Measurements from ENCODE around the gene ROBO2. TPM values are rescaled to one million over a fixed set of nuclear protein-coding genes. Genes with fewer than 3 reads are reported as not detected.

The ROBO2 gene
- total and polyA plus RNA-seq, 11 donors, result 0.04 to 0.93 (median 0.06) TPM; not detected in 6

- WGBS, 4 donors, result 25 to 72% (median 33%) methylated on average over 1 of the region's 1 CpG
- H3K36me3 ChIP-seq, result no peaks in the 10 kb centered on the region
- H3K4me3 ChIP-seq, result no peak overlapping the region
- TF ChIP-seq POLR2A (IDR thresholded peaks at IDR 0.05), result no peak
- TF ChIP-seq, protein P1, sequence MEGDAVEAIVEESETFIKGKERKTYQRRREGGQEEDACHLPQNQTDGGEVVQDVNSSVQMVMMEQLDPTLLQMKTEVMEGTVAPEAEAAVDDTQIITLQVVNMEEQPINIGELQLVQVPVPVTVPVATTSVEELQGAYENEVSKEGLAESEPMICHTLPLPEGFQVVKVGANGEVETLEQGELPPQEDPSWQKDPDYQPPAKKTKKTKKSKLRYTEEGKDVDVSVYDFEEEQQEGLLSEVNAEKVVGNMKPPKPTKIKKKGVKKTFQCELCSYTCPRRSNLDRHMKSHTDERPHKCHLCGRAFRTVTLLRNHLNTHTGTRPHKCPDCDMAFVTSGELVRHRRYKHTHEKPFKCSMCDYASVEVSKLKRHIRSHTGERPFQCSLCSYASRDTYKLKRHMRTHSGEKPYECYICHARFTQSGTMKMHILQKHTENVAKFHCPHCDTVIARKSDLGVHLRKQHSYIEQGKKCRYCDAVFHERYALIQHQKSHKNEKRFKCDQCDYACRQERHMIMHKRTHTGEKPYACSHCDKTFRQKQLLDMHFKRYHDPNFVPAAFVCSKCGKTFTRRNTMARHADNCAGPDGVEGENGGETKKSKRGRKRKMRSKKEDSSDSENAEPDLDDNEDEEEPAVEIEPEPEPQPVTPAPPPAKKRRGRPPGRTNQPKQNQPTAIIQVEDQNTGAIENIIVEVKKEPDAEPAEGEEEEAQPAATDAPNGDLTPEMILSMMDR (IDR thresholded peaks at IDR 0.05), result no peak
- peaks cover 0 to 3% (median 0%) of the 10 kb centered on the region in 12 donors for H3K9me3 ChIP-seq
- no peak for ATAC-seq
- H3K27me3 ChIP-seq, result no peaks in the 10 kb centered on the region
- no peaks in the 10 kb centered on the region for H3K4me1 ChIP-seq
- intact Hi-C loops (cut with DNase I), result no loop called here
- DNase-seq, result no peak
- no peak overlapping the region for H3K27ac ChIP-seq
These were observed 628.0 kb downstream of the ROBO2 start for GRCh38 chr3:77667901-77668300.

DNA sequence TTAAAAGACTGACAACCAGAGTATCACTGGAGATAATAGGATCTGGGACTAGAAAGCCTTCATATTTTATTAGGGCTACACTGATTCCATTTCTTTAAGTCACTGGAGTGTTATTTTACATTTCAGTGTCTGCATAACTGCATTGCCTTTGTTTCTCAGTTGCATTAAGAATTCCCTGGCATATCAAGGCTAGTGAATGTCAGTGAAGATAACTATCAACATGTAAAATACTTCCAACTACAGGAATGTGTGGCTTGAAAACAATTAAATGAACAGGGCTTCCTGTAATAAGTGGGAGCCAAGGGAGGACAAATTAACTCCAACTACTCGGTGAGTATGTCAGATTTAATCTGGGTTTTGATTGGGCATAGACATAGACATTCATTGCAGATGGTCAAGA, 628.5 kb downstream of the ROBO2 start:
- intact Hi-C loops (cut with DNase I), result no loop called here

GRCh38 chr3:77672016-77672415, 632.1 kb downstream of the ROBO2 start:
- Histone ChIP-seq H3K4me3 (no peak overlapping the region), H3K9me3 (peaks cover 0 to 7% (median 0%) of the 10 kb centered on the region in 12 donors), H3K27me3 (no peaks in the 10 kb centered on the region), H3K36me3 (no peaks in the 10 kb centered on the region), H3K27ac (no peak overlapping the region), H3K4me1 (no peaks in the 10 kb centered on the region)
- no peak for DNase-seq
- TF ChIP-seq, protein P1 (IDR thresholded peaks at IDR 0.05), result no peak
- TF ChIP-seq POLR2A (IDR thresholded peaks at IDR 0.05), result no peak
- ATAC-seq, result no peak
- whole genome bisulfite sequencing, 4 donors, result 78 to 93% (median 87%) methylated on average over 2 of the region's 2 CpGs
- intact Hi-C loops (cut with DNase I), result no loop called here

More for the DNA sequence above, 628.5 kb downstream of the ROBO2 start:
- 50 to 55% (median 53%) methylated on average over 1 of the region's 1 CpG for WGBS, 4 donors
- Histone ChIP-seq H3K9me3 (peaks cover 0 to 3% (median 0%) of the 10 kb centered on the region in 12 donors), H3K27ac (no peak overlapping the region), H3K4me1 (no peaks in the 10 kb centered on the region), H3K27me3 (no peaks in the 10 kb centered on the region), H3K4me3 (no peak overlapping the region), H3K36me3 (no peaks in the 10 kb centered on the region)
- DNase-seq (no peak), ATAC-seq (no peak)
- no peak for TF ChIP-seq POLR2A (IDR thresholded peaks at IDR 0.05)
- TF ChIP-seq, protein P1 (IDR thresholded peaks at IDR 0.05), result no peak

DNA sequence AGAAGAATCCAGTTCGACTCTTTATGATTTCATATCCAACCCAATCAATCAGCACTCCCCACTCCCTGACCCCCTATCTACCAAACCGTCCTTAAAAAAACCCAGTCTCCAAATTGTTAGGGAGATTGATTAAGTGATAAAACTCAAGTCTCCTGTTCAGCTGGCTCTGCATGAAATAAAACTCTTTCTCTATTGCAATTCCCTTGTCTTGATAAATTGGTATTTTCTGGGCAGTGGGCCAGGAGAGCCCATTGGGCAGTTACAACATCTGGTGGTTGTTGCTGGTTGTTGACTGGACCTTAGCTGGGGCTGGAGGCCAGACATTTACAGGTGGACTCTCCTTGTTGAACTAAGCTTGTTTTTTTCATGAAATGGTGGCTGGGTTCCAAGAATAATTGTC, 642.3 kb downstream of the ROBO2 start:
- 80 to 89% (median 82%) methylated on average over 2 of the region's 2 CpGs for WGBS, 4 donors
- H3K4me3 ChIP-seq, result no peak overlapping the region
- H3K36me3 ChIP-seq, result no peaks in the 10 kb centered on the region
- peaks cover 0 to 38% (median 19%) of the 10 kb centered on the region in 12 donors for H3K9me3 ChIP-seq
- H3K4me1 ChIP-seq, result no peaks in the 10 kb centered on the region
- ATAC-seq (no peak), DNase-seq (no peak)
- TF ChIP-seq POLR2A (IDR thresholded peaks at IDR 0.05), result no peak
- TF ChIP-seq, protein P1 (IDR thresholded peaks at IDR 0.05), result no peak
- intact Hi-C loops (cut with DNase I), result no loop called here
- H3K27me3 ChIP-seq, result no peaks in the 10 kb centered on the region
- no peak overlapping the region for H3K27ac ChIP-seq

All from heart left ventricle (tissue), 16 donors.